NCI-H748 (cell line): Measurements from ENCODE around the gene INAVA.
"Not testable (repeated sequence)": the region's sequence is repeated elsewhere in the genome, so short reads cannot be mapped to it uniquely, and the experiment has no call there.

Experiments
- DNase-seq: peaks from one replicate; lab custom pipeline; 2025; ENCODE audit not compliant: unreplicated experiment; lab: John Stamatoyannopoulos, UW

INAVA gene

GRCh38 chr1:200960236-200960947, 65.7 kb downstream of the INAVA start:
- DNase-seq: no peak

- no peak for DNase-seq
Measured at GRCh38 chr1:200960948-200961340, 66.2 kb downstream of the INAVA start.

- DNase-seq: not testable (repeated sequence)
Measured at GRCh38 chr1:200962151-200962550, 67.5 kb downstream of the INAVA start.

GRCh38 chr1:200962631-200963030, 67.9 kb downstream of the INAVA start:
- no peak for DNase-seq

GRCh38 chr1:200963076-200963475, 68.4 kb downstream of the INAVA start:
- DNase-seq: no peak

GRCh38 chr1:200963888-200964287, 69.2 kb downstream of the INAVA start:
- not testable (repeated sequence) for DNase-seq
